Kidney capillary endothelial cell (primary cell): ENCODE measurements around the gene LMO7.
A peak's percentile ranks its signal among the peaks of the same experiment; 100 is the strongest.
"Not testable (repeated sequence)": the region's sequence is repeated elsewhere in the genome, so short reads cannot be mapped to it uniquely, and the experiment has no call there.

Source experiments
- DNase-seq: peaks from one replicate; pipeline ENCODE4 v3.0.0-alpha.2; 2018; ENCODE audit warnings: low spot score

The LMO7 gene

GRCh38 chr13:75647126-75647784 lies 11.1 kb downstream of the LMO7 start:
- DNase-seq, result no peak

- no peak for DNase-seq
These were observed 12.3 kb downstream of the LMO7 start for GRCh38 chr13:75648446-75648845.

GRCh38 chr13:75651013-75651412 lies 14.9 kb downstream of the LMO7 start:
- DNase-seq, result no peak

- DNase-seq, result no peak
These were observed 16.6 kb downstream of the LMO7 start for GRCh38 chr13:75652726-75653125.

GRCh38 chr13:75656425-75656989 lies 20.4 kb downstream of the LMO7 start:
- DNase-seq, result no peak

- DNase-seq, result no peak
These were observed 21.0 kb downstream of the LMO7 start for GRCh38 chr13:75657111-75657510.

GRCh38 chr13:75660694-75661093 lies 24.6 kb downstream of the LMO7 start:
- DNase-seq, result no peak

- no peak for DNase-seq
These were observed 25.3 kb downstream of the LMO7 start for GRCh38 chr13:75661443-75661842.

GRCh38 chr13:75666646-75667351 lies 30.7 kb downstream of the LMO7 start:
- DNase-seq, result no peak

GRCh38 chr13:75669706-75670105 lies 33.6 kb downstream of the LMO7 start:
- DNase-seq, result no peak

GRCh38 chr13:75670496-75670895 lies 34.4 kb downstream of the LMO7 start:
- peak; percentile 19 for DNase-seq

- no peak for DNase-seq
These were observed 39.3 kb downstream of the LMO7 start for GRCh38 chr13:75675421-75675820.

GRCh38 chr13:75679459-75679858 lies 43.3 kb downstream of the LMO7 start:
- no peak for DNase-seq

GRCh38 chr13:75680251-75680650 lies 44.1 kb downstream of the LMO7 start:
- not testable (repeated sequence) for DNase-seq

GRCh38 chr13:75682326-75682725 lies 46.2 kb downstream of the LMO7 start:
- DNase-seq, result no peak

GRCh38 chr13:75685239-75685697 lies 49.1 kb downstream of the LMO7 start:
- DNase-seq, result no peak

- peak; percentile 33 for DNase-seq
These were observed 51.1 kb downstream of the LMO7 start for GRCh38 chr13:75687150-75687763.

- no peak for DNase-seq
These were observed 53.6 kb downstream of the LMO7 start for GRCh38 chr13:75689686-75690085.

- DNase-seq, result no peak
These were observed 54.5 kb downstream of the LMO7 start for GRCh38 chr13:75690607-75691006.

GRCh38 chr13:75691183-75691582 lies 55.1 kb downstream of the LMO7 start:
- DNase-seq, result no peak

- no peak for DNase-seq
These were observed 57.1 kb downstream of the LMO7 start for GRCh38 chr13:75693227-75693626.

GRCh38 chr13:75694722-75695121 lies 58.6 kb downstream of the LMO7 start:
- no peak for DNase-seq

- peak; percentile 62 for DNase-seq
These were observed 59.8 kb downstream of the LMO7 start for GRCh38 chr13:75695908-75696307.
